Measurements from ENCODE around the gene GGCX. TPM values are rescaled to one million over a fixed set of nuclear protein-coding genes. Genes with fewer than 3 reads are reported as not detected.

GGCX gene
- total RNA-seq, 1 experiment from 2014 or later = 27.0 TPM

DNA sequence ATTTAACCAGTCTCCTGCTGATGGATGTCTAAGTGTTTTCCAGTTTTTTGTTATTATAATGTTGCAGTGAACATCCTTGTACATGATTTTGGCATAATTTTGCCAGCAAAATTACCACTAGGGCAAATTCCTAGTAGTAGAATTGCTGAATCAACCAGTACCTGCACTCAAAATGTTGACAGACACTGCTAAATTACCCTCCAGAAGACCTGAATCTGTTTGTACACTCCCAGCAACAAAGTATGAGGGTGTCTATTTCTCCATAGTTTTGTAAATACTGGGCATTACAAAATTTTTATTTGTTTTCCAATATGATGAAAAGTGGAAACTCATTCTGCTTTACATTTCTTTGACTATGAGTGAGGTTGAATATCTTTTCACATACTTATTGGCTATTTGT, 33.5 kb downstream of the GGCX start:
- no peak for DNase-seq (ENCODE audit: low spot score)
- in situ Hi-C loops (cut with HindIII; ENCODE audit: low sequenced_read_pairs) = no loop called here

DNA sequence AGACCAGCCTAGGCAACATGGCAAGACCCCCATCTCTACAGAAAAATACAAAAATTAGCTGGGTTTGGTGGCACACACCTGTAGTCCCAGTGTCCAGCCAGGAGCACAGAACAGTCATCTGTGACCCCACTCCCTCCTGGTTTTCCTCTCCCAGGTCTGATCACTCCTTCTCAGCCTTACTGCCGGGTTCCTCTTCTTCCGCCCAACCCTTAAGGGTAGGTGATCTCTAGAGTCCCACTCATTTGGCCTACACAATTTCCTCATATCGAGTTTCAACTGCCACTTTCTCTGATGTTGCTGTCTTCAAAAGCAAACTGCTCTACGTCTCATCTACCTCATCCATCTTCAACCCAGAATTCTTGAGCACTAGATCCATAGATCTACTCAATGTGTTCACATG, 35.7 kb downstream of the GGCX start:
- DNase-seq (ENCODE audit: low spot score) = no peak
- in situ Hi-C loops (cut with HindIII; ENCODE audit: low sequenced_read_pairs) = no loop called here

DNA sequence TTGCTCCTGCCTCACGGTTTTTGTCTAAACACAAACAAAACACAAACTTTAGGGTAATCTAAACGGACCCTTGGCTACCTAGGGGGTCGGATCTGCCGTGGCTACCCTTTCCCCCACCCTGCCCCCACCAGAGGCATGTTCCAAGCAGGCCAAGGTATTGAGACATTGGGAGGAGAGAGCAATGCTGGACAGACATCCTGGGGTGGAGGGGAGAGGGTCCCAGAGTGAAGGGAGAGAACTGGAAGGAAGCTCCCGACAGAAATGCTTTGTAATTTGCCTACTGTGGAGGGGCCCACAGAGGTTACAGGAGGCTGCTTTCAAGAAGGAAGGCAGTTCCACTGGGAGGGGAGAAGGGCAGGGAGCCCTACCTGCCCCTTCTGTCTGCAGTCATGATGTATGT, 36.3 kb downstream of the GGCX start:
- DNase-seq (ENCODE audit: low spot score) = no peak
- in situ Hi-C loops (cut with HindIII; ENCODE audit: low sequenced_read_pairs) = no loop called here

GRCh38 chr2:85524336-85524908, 36.9 kb downstream of the GGCX start:
- DNase-seq (ENCODE audit: low spot score) = no peak

GRCh38 chr2:85523903-85524335, 37.4 kb downstream of the GGCX start:
- in situ Hi-C loops (cut with HindIII; ENCODE audit: low sequenced_read_pairs) = no loop called here
- no peak for DNase-seq (ENCODE audit: low spot score)

More at GRCh38 chr2:85524336-85524908, 36.9 kb downstream of the GGCX start:
- in situ Hi-C loops (cut with HindIII; ENCODE audit: low sequenced_read_pairs) = no loop called here

- in situ Hi-C loops (cut with HindIII; ENCODE audit: low sequenced_read_pairs) = no loop called here
- DNase-seq (ENCODE audit: low spot score) = no peak
Observed at GRCh38 chr2:85523062-85523902, 38.0 kb downstream of the GGCX start.

DNA sequence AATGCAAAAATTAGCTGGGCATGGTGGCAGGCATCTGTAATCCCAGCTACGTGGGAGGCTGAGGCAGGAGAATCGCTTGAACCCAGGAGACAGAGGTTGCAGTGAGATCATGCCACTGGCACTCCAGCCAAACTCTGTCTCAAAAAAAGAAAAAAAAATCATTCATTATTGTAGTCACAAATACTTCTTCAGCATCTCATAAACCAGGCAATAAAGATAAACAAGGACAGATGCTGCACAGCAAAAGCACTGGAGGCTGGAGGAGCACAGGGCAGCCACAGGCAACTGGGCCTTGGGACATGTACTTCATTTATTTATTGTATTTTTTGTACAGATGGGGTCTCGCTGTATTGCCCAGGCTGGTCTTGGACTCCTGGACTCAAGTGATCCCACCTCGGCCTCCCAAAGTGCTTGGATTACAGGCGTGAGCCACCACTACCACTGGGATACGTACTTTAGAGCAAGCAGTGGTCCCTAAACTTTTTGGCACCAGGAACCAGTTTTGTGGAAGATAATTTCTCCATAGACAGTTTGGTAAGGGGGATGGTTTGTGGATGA, 39.1 kb downstream of the GGCX start:
- DNase-seq (ENCODE audit: low spot score) = no peak
- in situ Hi-C loops (cut with HindIII; ENCODE audit: low sequenced_read_pairs) = no loop called here

GRCh38 chr2:85516653-85517389, 44.5 kb downstream of the GGCX start:
- in situ Hi-C loops (cut with HindIII; ENCODE audit: low sequenced_read_pairs) = loop anchor here (5.0 kb wide), 1 partner anchor 60 kb away; no protein-coding TSS in a partner anchor
- no peak for DNase-seq (ENCODE audit: low spot score)

- DNase-seq (ENCODE audit: low spot score) = no peak
- in situ Hi-C loops (cut with HindIII; ENCODE audit: low sequenced_read_pairs) = no loop called here
Observed at GRCh38 chr2:85514323-85514722, 47.0 kb downstream of the GGCX start.

DNA sequence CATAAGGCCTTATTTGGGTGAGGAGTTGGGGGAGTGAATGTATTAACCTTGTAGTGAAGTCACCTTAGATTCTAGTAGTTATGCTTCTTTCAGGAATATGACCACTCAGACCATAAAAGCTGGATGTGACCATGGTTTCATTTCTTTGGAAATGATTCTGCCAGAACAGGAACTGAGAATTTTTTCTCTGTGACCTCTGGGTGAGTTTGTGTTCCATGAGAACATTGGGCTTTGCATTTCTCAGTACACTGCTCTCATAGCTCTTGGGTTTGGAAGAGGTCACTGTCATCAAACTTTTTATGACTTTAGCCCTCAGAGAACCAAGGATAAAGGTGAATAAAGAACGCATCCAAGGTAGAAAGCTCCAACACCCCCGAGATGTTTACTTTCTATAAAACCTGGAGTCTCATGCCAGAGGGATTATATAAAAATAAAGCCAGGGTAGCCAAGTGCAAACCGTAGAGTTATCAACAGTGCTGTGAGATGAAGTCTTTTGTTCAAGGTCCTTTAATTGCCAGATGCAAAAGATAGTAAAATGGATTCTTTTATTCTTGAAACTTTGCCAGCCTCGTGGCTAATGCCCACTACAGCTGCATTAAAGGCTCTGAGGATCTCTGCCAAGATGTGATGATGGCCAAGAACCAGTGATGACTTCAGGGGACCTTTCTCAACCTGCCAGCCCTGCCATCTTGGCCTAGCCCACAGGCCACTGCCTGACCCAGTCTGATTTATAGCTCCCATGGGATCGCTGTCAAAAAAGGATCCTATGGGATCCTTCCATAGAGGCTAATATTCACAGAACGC, 50.1 kb downstream of the GGCX start:
- in situ Hi-C loops (cut with HindIII; ENCODE audit: low sequenced_read_pairs) = no loop called here
- no peak for DNase-seq (ENCODE audit: low spot score)

- in situ Hi-C loops (cut with HindIII; ENCODE audit: low sequenced_read_pairs) = no loop called here
- no peak for DNase-seq (ENCODE audit: low spot score)
Observed at GRCh38 chr2:85506768-85507181, 54.5 kb downstream of the GGCX start.

DNA sequence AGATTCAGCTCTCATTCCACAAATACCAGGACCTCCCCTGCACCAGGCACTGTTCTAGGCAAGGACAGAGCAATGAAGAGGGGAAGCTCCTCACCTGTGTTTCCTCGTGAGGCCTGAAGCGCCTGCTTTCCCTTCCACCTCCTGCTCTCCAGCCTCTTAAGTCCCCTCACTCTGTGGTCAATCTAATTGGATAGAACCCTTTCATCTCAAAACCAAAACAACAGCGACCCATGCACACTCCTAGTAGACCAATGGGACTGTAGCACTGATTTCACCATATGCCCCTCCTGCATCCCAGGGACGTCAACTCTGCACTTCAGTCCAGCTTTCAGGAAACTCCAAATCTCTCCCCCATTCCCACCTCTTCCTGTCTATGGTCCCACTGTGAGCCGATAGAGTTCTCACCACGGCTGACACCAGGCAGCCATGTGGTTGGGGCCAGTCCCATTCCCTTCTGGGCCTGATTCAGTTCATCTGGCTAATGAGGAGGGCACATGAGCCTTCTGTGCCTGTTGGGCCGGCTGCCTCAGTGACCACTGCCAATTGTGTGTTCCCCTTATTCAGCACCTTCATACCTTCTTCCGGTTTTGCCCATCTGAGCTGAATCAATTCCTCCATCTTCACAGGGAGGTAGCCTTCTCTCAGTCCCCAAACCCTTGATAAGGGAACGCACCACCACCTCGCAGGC, 55.6 kb downstream of the GGCX start:
- DNase-seq (ENCODE audit: low spot score) = no peak
- in situ Hi-C loops (cut with HindIII; ENCODE audit: low sequenced_read_pairs) = no loop called here

- DNase-seq (ENCODE audit: low spot score) = no peak
Observed at GRCh38 chr2:85504778-85505261, 56.5 kb downstream of the GGCX start.

DNA sequence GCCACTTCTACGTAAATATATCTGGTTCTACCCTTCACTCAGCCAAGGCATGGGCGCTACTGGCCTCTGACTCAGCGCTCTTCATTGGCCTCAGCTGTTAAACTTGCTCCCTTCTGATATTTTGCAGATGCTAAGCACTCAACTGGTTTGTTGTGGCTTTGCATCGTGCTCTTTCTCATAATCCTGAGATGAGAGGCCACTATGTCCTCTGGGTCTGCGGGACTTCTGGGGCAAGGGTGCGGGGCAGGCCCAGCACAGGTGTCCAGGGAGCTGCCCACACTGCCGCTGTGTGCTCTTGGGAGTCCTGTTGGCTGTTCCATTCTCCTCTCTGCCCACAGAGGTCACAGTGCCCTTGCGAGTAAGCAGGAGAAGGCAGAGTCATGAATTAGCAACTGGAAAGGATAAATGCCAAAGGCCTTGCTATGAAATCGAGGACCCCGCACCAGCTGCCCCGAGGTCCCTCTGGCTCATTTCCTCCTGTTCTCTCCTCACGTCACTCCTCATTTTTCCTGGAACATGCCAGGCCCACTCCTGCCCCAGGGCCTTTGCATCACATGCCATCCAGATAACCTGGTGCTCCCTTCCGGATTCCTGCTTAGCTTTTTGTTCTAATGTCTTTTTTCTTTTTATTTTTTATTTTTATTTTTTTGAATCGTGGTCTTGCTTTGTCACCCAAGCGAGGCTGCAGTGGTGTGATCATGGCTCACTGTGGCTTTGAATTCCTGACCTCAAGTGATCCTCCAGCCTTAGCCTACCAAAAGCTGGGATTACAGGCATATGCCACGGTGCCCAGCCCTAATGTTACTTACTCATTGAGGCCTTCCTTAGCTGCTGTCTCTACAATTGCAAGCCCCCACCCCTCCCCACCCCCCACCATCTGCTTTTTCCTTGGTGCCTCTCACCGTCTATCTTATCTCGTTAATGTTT, 57.2 kb downstream of the GGCX start:
- no peak for DNase-seq (ENCODE audit: low spot score)
- in situ Hi-C loops (cut with HindIII; ENCODE audit: low sequenced_read_pairs) = no loop called here

More at GRCh38 chr2:85504778-85505261, 56.5 kb downstream of the GGCX start:
- in situ Hi-C loops (cut with HindIII; ENCODE audit: low sequenced_read_pairs) = no loop called here

- no peak for DNase-seq (ENCODE audit: low spot score)
- in situ Hi-C loops (cut with HindIII; ENCODE audit: low sequenced_read_pairs) = no loop called here
Observed at GRCh38 chr2:85503168-85503850, 58.0 kb downstream of the GGCX start.

DNA sequence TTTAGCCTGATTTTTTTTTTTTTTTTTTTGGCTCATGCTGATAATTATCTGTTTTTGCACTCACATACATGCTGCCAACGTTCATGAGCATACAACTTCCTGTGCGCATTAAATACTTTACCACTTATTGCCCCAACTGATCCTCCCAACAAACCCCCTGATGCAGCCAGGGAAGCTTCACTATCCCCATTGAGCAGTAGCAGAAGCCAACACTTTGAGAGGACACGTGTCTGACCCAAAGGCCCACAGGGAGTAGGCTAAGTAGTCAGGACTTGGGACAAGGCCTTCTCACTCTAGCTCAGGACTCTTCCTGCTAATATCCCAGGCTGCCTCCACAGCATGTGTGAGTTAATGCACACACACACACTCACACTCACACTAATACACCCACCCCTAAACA, 58.6 kb downstream of the GGCX start:
- in situ Hi-C loops (cut with HindIII; ENCODE audit: low sequenced_read_pairs) = no loop called here
- no peak for DNase-seq (ENCODE audit: low spot score)

- in situ Hi-C loops (cut with HindIII; ENCODE audit: low sequenced_read_pairs) = no loop called here
- no peak for DNase-seq (ENCODE audit: low spot score)
Observed at GRCh38 chr2:85501248-85501647, 60.0 kb downstream of the GGCX start.
